ENCODE measurements around the gene GJA4. TPM values are rescaled to one million over a fixed set of nuclear protein-coding genes. Genes with fewer than 3 reads are reported as not detected.

GJA4 gene
- total and polyA plus RNA-seq, 2 donors (not counting 1 experiment from before 2014, with no cell fraction given), result not detected

DNA sequence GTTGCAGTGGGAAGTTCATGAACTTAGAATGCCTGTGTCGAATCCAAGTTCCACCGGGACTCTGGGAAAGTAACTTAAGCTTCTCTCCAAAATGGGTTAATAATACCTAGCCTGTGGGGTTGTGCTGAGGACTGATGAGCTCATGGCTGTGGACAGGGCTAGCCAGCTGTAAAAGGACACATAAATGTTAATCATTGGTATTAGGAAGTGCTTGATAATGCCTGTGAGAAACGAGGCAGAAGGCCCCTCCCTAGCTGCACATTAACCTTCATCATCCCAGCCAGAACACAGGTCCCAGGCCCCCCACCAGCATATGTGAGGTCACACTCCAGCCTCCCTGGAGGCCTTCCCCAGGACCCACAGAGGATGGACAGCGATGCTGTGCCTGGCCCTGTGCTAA lies 34.0 kb upstream of the GJA4 start:
- Histone ChIP-seq H3K4me1 (ENCODE audit: control insufficient read depth in 2 of 2, insufficient read depth in 2 of 2, low read length in 2 of 2) (no peaks in the 10 kb centered on the region), H3K9me3 (ENCODE audit: control extremely low read depth in 1 of 3, control insufficient read depth in 2 of 3, insufficient read depth in 1 of 3, low read length in 2 of 3) (no peaks in the 10 kb centered on the region), H3K79me2 (ENCODE audit: control insufficient read depth, insufficient read depth, low read length) (no peaks in the 10 kb centered on the region), H3K27ac (ENCODE audit: low read length in 2 of 2) (no peak overlapping the region), H3K4me2 (replicated peaks; ENCODE audit: low read depth, low read length, poor library complexity, severe bottlenecking) (no peak overlapping the region), H3K36me3 (replicated peaks in 1 of 2; ENCODE audit: control extremely low read depth in 1 of 2, control insufficient read depth in 1 of 2, extremely low read depth in 1 of 2, insufficient read depth in 2 of 2, low read length in 1 of 2) (no peaks in the 10 kb centered on the region), H3K4me3 (ENCODE audit: control extremely low read depth in 1 of 5, extremely low read depth in 1 of 5, insufficient read depth in 1 of 5, low read depth in 2 of 5, low read length in 4 of 5) (no peak overlapping the region), H4K20me1 (ENCODE audit: control insufficient read depth, insufficient read depth, low read length, poor library complexity, severe bottlenecking) (no peaks in the 10 kb centered on the region), H3K9ac (ENCODE audit: low read length) (no peak overlapping the region), H3K27me3 (replicated peaks in 1 of 4; ENCODE audit: control extremely low read depth in 1 of 4, control insufficient read depth in 3 of 4, insufficient read depth in 4 of 4, low read length in 3 of 4) (peaks cover 0 to 3% (median 1%) of the 10 kb centered on the region in 4 experiments), H2AFZ (ENCODE audit: insufficient read depth, low read depth, low read length, poor library complexity, severe bottlenecking) (no peak overlapping the region)
- Mint-ChIP-seq H3K27ac (no peak overlapping the region), H3K4me3 (no peak overlapping the region), H3K27me3 (peaks cover 23% of the 10 kb centered on the region), H3K4me1 (no peaks in the 10 kb centered on the region), H3K9me3 (ENCODE audit: insufficient read depth) (no peaks in the 10 kb centered on the region)
- intact Hi-C loops (cut with micrococcal nuclease), result no loop called here
- TF ChIP-seq EZH2 (IDR thresholded peaks at IDR 0.05; ENCODE audit: borderline replicate concordance, insufficient read depth, low read depth, low read length, poor library complexity, severe bottlenecking), result no peak
- TF ChIP-seq, protein P1, sequence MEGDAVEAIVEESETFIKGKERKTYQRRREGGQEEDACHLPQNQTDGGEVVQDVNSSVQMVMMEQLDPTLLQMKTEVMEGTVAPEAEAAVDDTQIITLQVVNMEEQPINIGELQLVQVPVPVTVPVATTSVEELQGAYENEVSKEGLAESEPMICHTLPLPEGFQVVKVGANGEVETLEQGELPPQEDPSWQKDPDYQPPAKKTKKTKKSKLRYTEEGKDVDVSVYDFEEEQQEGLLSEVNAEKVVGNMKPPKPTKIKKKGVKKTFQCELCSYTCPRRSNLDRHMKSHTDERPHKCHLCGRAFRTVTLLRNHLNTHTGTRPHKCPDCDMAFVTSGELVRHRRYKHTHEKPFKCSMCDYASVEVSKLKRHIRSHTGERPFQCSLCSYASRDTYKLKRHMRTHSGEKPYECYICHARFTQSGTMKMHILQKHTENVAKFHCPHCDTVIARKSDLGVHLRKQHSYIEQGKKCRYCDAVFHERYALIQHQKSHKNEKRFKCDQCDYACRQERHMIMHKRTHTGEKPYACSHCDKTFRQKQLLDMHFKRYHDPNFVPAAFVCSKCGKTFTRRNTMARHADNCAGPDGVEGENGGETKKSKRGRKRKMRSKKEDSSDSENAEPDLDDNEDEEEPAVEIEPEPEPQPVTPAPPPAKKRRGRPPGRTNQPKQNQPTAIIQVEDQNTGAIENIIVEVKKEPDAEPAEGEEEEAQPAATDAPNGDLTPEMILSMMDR (IDR thresholded peaks at IDR 0.05), result no peak
- DNase-seq, result no peak
- no peak for ATAC-seq (ENCODE audit: low read depth)
- 78% methylated on average over 4 of the region's 4 CpGs for WGBS (ENCODE audit: insufficient coverage)
- CTCF ChIA-PET, result interaction anchor here (2.3 kb wide), 1 partner anchor 16 kb away, joined by 7 read pairs; no protein-coding TSS in a partner anchor
- POLR2A ChIA-PET, result no interaction called here

DNA sequence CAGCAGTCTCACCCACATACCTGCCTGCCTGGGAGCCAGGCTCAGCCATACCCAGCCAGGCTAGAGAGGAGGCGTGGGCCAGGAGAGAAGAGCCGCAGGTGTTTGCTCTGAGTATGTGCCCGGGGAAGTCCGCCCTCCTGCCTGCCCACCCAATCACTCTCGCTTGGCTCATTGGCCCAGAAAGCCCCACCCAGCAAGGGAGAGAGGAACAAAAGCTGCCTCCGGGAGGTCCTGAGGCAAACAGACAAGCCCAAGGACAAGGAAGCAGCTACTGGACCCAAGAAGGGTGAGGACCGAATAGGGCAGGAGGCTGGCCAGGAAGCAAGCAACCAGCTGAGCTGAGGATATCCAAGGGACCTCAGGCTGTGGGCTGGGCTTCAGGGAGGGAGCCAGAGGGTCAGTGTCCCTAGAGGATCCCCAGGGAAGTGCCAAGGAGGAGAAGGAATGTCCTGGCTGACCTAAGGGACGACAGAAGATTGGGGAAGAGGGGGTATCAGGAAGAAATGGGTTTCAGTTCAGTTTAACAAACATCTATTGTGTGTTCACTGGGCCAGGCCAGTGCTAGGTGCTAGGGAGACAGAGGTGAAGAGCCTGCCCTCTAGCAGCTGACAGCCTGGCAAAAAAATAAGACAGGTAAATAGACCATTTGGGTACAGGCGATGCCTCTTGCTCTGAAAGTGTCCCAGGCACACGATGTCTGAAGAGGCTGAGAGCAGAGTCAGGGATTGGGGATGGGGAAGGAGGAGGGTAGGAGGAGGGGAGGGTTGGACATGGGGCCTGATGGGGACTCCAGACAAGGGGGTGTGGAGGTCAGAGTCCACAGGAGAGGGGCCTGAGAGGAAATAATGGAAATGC lies 33.1 kb upstream of the GJA4 start, which contains the start of gene GJB4:
Gene GJB4, plus strand, starts transcription at position 238 of the 855 bp plus-strand sequence. CDS start 1,515 bp downstream, outside the sequence.
- Histone ChIP-seq H4K20me1 (ENCODE audit: control insufficient read depth, insufficient read depth, low read length, poor library complexity, severe bottlenecking) (no peaks in the 10 kb centered on the region), H3K4me1 (ENCODE audit: control insufficient read depth in 2 of 2, insufficient read depth in 2 of 2, low read length in 2 of 2) (no peaks in the 10 kb centered on the region), H3K36me3 (replicated peaks in 1 of 2; ENCODE audit: control extremely low read depth in 1 of 2, control insufficient read depth in 1 of 2, extremely low read depth in 1 of 2, insufficient read depth in 2 of 2, low read length in 1 of 2) (no peaks in the 10 kb centered on the region), H3K79me2 (ENCODE audit: control insufficient read depth, insufficient read depth, low read length) (no peaks in the 10 kb centered on the region), H3K27ac (ENCODE audit: low read length in 2 of 2) (no peak within 1 kb of the TSS), H3K9me3 (ENCODE audit: control extremely low read depth in 1 of 3, control insufficient read depth in 2 of 3, insufficient read depth in 1 of 3, low read length in 2 of 3) (no peaks in the 10 kb centered on the region), H3K9ac (ENCODE audit: low read length) (no peak within 1 kb of the TSS), H2AFZ (ENCODE audit: insufficient read depth, low read depth, low read length, poor library complexity, severe bottlenecking) (no peak within 1 kb of the TSS), H3K4me3 (ENCODE audit: control extremely low read depth in 1 of 5, extremely low read depth in 1 of 5, insufficient read depth in 1 of 5, low read depth in 2 of 5, low read length in 4 of 5) (no peak within 1 kb of the TSS), H3K27me3 (replicated peaks in 1 of 4; ENCODE audit: control extremely low read depth in 1 of 4, control insufficient read depth in 3 of 4, insufficient read depth in 4 of 4, low read length in 3 of 4) (peaks cover 0 to 3% (median 1%) of the 10 kb centered on the region in 4 experiments), H3K4me2 (replicated peaks; ENCODE audit: low read depth, low read length, poor library complexity, severe bottlenecking) (no peak within 1 kb of the TSS)
- CTCF ChIA-PET, result interaction anchor here (2.3 kb wide), 1 partner anchor 17 kb away, joined by 7 read pairs; no protein-coding TSS in a partner anchor
- no peak for DNase-seq
- no peaks in the 10 kb centered on the region for H3K9me3 Mint-ChIP-seq (ENCODE audit: insufficient read depth)
- POLR2A ChIA-PET, result no interaction called here
- intact Hi-C loops (cut with micrococcal nuclease), result no loop called here
- WGBS (ENCODE audit: insufficient coverage), result 70% methylated on average over 9 of the region's 10 CpGs
- no peak within 1 kb of the TSS for H3K27ac Mint-ChIP-seq
- no peak within 1 kb of the TSS for H3K4me3 Mint-ChIP-seq
- H3K27me3 Mint-ChIP-seq, result peaks cover 22% of the 10 kb centered on the region
- H3K4me1 Mint-ChIP-seq, result no peaks in the 10 kb centered on the region
- ATAC-seq (ENCODE audit: low read depth), result no peak
- no peak for TF ChIP-seq EZH2 (IDR thresholded peaks at IDR 0.05; ENCODE audit: borderline replicate concordance, insufficient read depth, low read depth, low read length, poor library complexity, severe bottlenecking)
- TF ChIP-seq, protein P1 (IDR thresholded peaks at IDR 0.05), result no peak

All from B cell (primary cell).